ENCODE data around the gene VPS54. TPM values are rescaled to one million over a fixed set of nuclear protein-coding genes. Genes with fewer than 3 reads are reported as not detected.

Gene VPS54
- total RNA-seq, 2 donors from 2014 or later, result 16.2 to 22.5 TPM

DNA sequence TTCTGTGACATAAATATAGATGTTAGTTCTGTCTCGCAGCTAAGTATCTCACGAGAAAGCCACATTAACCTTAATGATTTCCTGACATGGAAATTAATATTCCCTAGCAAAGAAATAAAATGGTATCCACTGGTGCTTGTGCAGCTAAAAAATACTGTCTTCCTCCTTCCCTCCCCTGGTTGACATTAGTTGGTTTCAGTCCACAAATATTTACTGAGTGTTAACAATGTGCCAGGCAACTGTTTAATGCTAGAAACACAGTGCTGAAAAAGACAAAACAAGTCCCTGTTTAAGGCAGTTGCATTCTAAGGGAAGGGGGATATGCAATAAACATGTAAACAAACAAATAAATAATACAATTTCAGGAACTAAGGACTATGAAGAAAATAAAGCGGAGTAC is 44.2 kb upstream of the VPS54 start:
- Histone ChIP-seq H3K27me3 (no peaks in the 10 kb centered on the region), H3K4me3 (no peak overlapping the region), H3K36me3 (no peaks in the 10 kb centered on the region), H3K4me1 (peaks cover 7% of the 10 kb centered on the region), H3K9ac (ENCODE audit: low read depth in 2 of 2, low read length in 2 of 2) (no peak overlapping the region), H3K27ac (peak overlapping the region; percentile 28), H3K9me3 (no peaks in the 10 kb centered on the region)
- DNase-seq, result no peak
- intact Hi-C loops (cut with DNase I), result no loop called here
- TF ChIP-seq, protein P1, sequence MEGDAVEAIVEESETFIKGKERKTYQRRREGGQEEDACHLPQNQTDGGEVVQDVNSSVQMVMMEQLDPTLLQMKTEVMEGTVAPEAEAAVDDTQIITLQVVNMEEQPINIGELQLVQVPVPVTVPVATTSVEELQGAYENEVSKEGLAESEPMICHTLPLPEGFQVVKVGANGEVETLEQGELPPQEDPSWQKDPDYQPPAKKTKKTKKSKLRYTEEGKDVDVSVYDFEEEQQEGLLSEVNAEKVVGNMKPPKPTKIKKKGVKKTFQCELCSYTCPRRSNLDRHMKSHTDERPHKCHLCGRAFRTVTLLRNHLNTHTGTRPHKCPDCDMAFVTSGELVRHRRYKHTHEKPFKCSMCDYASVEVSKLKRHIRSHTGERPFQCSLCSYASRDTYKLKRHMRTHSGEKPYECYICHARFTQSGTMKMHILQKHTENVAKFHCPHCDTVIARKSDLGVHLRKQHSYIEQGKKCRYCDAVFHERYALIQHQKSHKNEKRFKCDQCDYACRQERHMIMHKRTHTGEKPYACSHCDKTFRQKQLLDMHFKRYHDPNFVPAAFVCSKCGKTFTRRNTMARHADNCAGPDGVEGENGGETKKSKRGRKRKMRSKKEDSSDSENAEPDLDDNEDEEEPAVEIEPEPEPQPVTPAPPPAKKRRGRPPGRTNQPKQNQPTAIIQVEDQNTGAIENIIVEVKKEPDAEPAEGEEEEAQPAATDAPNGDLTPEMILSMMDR (IDR thresholded peaks at IDR 0.05), result no peak

DNA sequence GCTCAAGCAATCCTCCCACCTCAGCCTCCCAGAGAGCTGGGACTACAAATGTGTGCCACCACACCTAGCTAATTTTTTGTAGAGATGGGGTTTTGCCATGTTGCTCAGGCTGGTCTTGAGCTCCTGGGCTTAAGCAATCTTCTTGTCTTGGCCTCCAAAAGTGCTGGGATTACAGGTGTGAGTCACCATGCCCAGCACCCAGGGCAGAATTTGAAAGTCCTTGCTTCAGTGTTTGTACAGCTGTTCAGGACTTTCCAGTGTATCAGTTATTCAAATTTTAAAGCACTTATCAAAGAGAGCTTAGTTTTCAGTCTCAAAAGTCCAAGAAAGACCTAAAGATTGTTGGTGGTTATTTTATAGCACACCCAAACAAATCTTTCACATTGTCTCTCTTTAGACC is 43.6 kb upstream of the VPS54 start:
- peak overlapping the region; percentile 28 for H3K27ac ChIP-seq

DNA sequence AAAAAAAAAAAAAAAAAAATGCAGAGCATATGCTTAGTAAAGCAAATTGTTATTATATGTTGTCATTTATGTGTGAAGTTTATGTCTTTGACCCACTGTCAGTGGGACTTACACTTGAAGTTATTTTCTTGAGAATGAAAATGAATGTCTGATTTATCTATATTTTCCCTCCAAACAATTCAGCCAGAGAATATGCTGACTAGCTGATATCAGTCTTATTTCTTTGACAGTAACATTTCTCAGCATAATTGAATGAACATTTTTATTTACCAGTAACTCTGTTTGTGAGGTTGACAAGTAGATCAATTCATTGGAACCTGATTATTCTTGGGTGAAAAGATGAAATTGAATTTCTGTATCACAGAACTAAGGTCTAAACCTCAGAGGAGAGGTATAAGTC is 40.0 kb upstream of the VPS54 start:
- intact Hi-C loops (cut with DNase I), result no loop called here
- H3K4me1 ChIP-seq, result peaks cover 7% of the 10 kb centered on the region
- H3K36me3 ChIP-seq, result no peaks in the 10 kb centered on the region
- no peak for DNase-seq
- TF ChIP-seq, protein P1 (IDR thresholded peaks at IDR 0.05), result no peak
- no peak overlapping the region for H3K27ac ChIP-seq
- no peaks in the 10 kb centered on the region for H3K27me3 ChIP-seq
- no peak overlapping the region for H3K9ac ChIP-seq (ENCODE audit: low read depth in 2 of 2, low read length in 2 of 2)
- H3K9me3 ChIP-seq, result no peaks in the 10 kb centered on the region
- H3K4me3 ChIP-seq, result no peak overlapping the region

More for the DNA sequence above, 43.6 kb upstream of the VPS54 start:
- Histone ChIP-seq H3K36me3 (no peaks in the 10 kb centered on the region), H3K27me3 (no peaks in the 10 kb centered on the region), H3K9me3 (no peaks in the 10 kb centered on the region), H3K9ac (ENCODE audit: low read depth in 2 of 2, low read length in 2 of 2) (no peak overlapping the region), H3K4me1 (peaks cover 7% of the 10 kb centered on the region), H3K4me3 (no peak overlapping the region)
- intact Hi-C loops (cut with DNase I), result no loop called here
- peak; percentile 42 for DNase-seq
- TF ChIP-seq, protein P1 (IDR thresholded peaks at IDR 0.05), result no peak

DNA sequence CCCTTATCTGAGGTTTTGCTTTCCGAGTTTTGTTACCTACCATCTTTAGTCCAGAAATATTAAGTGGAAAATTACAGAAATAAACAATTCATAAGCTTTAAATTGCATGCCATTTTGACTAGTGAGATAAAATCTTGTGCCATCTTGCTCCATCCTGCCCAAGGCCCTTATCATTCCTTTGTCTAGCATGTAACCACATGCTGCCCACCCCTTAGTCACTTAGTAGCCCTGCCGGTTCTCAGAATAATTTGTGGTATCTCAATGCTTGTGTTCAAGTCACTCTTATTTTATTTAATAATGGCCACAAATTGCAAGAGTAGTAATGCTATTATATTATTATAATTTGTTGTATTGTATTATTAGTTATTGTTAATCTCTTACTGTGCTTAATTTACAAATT is 36.8 kb upstream of the VPS54 start:
- TF ChIP-seq, protein P1 (IDR thresholded peaks at IDR 0.05), result no peak
- intact Hi-C loops (cut with DNase I), result no loop called here

GRCh38 chr2:64054161-64054915 is 35.1 kb upstream of the VPS54 start:
- no peak overlapping the region for H3K4me3 ChIP-seq
- no peak overlapping the region for H3K27ac ChIP-seq
- TF ChIP-seq, protein P1 (IDR thresholded peaks at IDR 0.05), result no peak
- H3K27me3 ChIP-seq, result no peaks in the 10 kb centered on the region
- H3K36me3 ChIP-seq, result no peaks in the 10 kb centered on the region
- intact Hi-C loops (cut with DNase I), result no loop called here
- no peaks in the 10 kb centered on the region for H3K9me3 ChIP-seq
- no peaks in the 10 kb centered on the region for H3K4me1 ChIP-seq
- no peak overlapping the region for H3K9ac ChIP-seq (ENCODE audit: low read depth in 2 of 2, low read length in 2 of 2)
- no peak for DNase-seq

More for the DNA sequence above, 36.8 kb upstream of the VPS54 start:
- Histone ChIP-seq H3K27ac (no peak overlapping the region), H3K36me3 (no peaks in the 10 kb centered on the region), H3K4me1 (no peaks in the 10 kb centered on the region), H3K4me3 (no peak overlapping the region), H3K9ac (ENCODE audit: low read depth in 2 of 2, low read length in 2 of 2) (no peak overlapping the region), H3K27me3 (no peaks in the 10 kb centered on the region), H3K9me3 (no peaks in the 10 kb centered on the region)
- no peak for DNase-seq

All from colonic mucosa (tissue), 4 donors.